C4-2B (cell line): ENCODE data around the gene SRSF5.

Experiments used
- CTCF ChIP-seq: fragments of 450-650 bp; conservative IDR thresholded peaks from 2 replicates; pipeline ENCODE4 v1.5.1; 2017; ENCODE audit warnings: mild to moderate bottlenecking
- ZFX ChIP-seq: fragments of 450-650 bp; IDR thresholded peaks from 2 replicates; pipeline ENCODE4 v1.6.1; 2017

GRCh38 chr14:69769623-69770022 lies 2.7 kb downstream of the SRSF5 start:
- TF ChIP-seq ZFX: no peak
- TF ChIP-seq CTCF: no peak
